Peyer's patch (tissue), 4 donors: ENCODE results near the gene DUSP7. TPM values are rescaled to one million over a fixed set of nuclear protein-coding genes. Genes with fewer than 3 reads are reported as not detected.

Experiments used
- DNase-seq, 3 donors: peaks; one replicate each; pipeline ENCODE4 v3.0.0-alpha.2; 2017 to 2019
- H3K27ac ChIP-seq, 4 donors: fragments of 200-600 bp; sonication (generic); one replicate each; pipeline ENCODE4 v1.5.1; 2016 to 2019
- H3K27me3 ChIP-seq, 2 donors: fragments of 200-600 bp; sonication (generic); one replicate each; pipeline ENCODE4 v1.5.1; 2019
- H3K36me3 ChIP-seq, 3 donors: fragments of 200-600 bp; sonication (generic); one replicate each; pipeline ENCODE4 v1.5.1; 2016 to 2019
- H3K4me1 ChIP-seq, 4 donors: fragments of 200-600 bp; sonication (generic); one replicate each; pipeline ENCODE4 v1.5.1; 2016 to 2019
- H3K4me3 ChIP-seq, 4 donors: fragments of 200-600 bp; sonication (generic); 1 replicate in 3 of 4; 2 replicates in 1 of 4; pipeline ENCODE4 v1.5.1; 2016 to 2019; ENCODE audit warnings: mild to moderate bottlenecking in 1 of 4
- H3K9me3 ChIP-seq, 4 donors: fragments of 200-600 bp; sonication (generic); one replicate each; pipeline ENCODE4 v1.5.1; 2016 to 2019; ENCODE audit warnings: mild to moderate bottlenecking in 1 of 4
- CTCF ChIP-seq, 6 experiments: fragments of 450-650 bp in 4 of 6; fragments of 200-600 bp in 2 of 6; sonication (generic) in 1 of 6; IDR thresholded peaks; one replicate each; pipeline ENCODE4 v1.5.1; 2017 to 2019; ENCODE audit warnings: antibody characterized with exemption in 6 of 6, mild to moderate bottlenecking in 3 of 6, moderate library complexity in 1 of 6
- POLR2A ChIP-seq, 2 donors: fragments of 450-650 bp; IDR thresholded peaks; one replicate each; pipeline ENCODE4 v1.5.1; 2017; ENCODE audit warnings: antibody characterized with exemption in 2 of 2, mild to moderate bottlenecking in 2 of 2, moderate library complexity in 2 of 2
- total RNA-seq, 4 donors: library from RNA; depleted of rRNA; stranded (reverse); fragments of >200 nt; gene quantifications; one replicate each; pipeline ENCODE4 v1.1.0, GENCODE V29; 2016

DUSP7 gene
- total RNA-seq, 4 donors from 2014 or later = 3.3 to 7.1 (median 6.0) TPM

DNA sequence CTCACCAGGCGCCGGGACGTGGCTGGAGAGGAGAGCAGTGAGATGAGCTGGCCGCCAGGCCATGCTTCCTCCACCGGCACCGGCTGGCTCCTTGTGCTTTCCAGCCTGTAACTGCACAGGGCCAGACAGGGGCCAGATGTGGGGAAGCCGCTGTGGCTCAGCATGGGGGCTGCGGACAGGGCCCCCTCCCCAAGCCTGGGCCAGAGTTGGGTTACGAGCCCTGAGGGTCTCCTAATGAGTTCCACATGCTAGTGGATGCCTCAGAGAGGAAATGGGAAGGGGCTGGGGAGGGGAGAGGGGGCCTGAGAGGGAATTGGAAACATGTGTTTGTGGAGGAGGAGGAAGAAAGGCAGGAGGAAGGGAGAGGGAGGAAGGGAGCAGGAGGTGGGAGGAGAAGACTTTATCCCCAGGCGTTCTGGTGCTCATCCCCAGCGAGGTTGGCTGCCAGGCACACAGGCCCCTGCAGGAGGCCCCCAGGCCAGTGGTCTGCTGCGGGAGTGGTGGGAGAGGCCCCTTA lies 11.7 kb upstream of the DUSP7 start:
- DNase-seq = no peak
- Histone ChIP-seq H3K27me3 (no peaks in the 10 kb centered on the region), H3K27ac (no peak overlapping the region), H3K9me3 (no peaks in the 10 kb centered on the region), H3K36me3 (no peaks in the 10 kb centered on the region), H3K4me1 (peaks cover 0 to 9% (median 0%) of the 10 kb centered on the region in 4 donors), H3K4me3 (no peak overlapping the region)
- no peak for TF ChIP-seq POLR2A (IDR thresholded peaks at IDR 0.05)
- no peak for TF ChIP-seq CTCF (IDR thresholded peaks at IDR 0.05)

DNA sequence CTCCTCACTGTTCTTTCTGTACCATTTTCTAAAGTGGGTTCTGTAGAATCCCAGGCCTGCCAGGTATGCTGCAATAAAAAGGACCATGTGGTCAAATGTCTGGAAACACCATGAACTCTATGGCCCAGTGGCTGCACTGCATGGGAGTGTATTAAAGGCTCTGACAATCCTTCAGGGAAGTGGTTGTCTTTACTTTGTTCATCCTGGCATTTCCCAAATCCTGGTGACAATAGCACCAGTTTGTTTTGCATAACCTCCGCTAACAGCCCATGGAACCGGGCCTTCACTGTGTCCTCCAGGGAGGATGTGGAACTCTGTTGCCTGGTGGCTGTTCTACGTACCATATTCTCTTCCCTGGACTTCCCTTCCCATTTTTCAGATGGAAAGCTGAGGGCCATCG lies 11.2 kb upstream of the DUSP7 start:
- Histone ChIP-seq H3K9me3 (no peaks in the 10 kb centered on the region), H3K27ac (no peak overlapping the region)
- TF ChIP-seq POLR2A (IDR thresholded peaks at IDR 0.05) (no peak), CTCF (IDR thresholded peaks at IDR 0.05) (no peak)

GRCh38 chr3:52067046-52067445 lies 10.7 kb upstream of the DUSP7 start:
- no peak for TF ChIP-seq POLR2A (IDR thresholded peaks at IDR 0.05)
- no peak for TF ChIP-seq CTCF (IDR thresholded peaks at IDR 0.05)
- peaks cover 0 to 9% (median 0%) of the 10 kb centered on the region in 4 donors for H3K4me1 ChIP-seq
- no peaks in the 10 kb centered on the region for H3K27me3 ChIP-seq
- no peak for DNase-seq
- H3K4me3 ChIP-seq = no peak overlapping the region
- H3K27ac ChIP-seq = no peak overlapping the region
- H3K9me3 ChIP-seq = no peaks in the 10 kb centered on the region
- H3K36me3 ChIP-seq = no peaks in the 10 kb centered on the region

More for the DNA sequence above, 11.2 kb upstream of the DUSP7 start:
- H3K36me3 ChIP-seq = no peaks in the 10 kb centered on the region
- peaks cover 0 to 9% (median 0%) of the 10 kb centered on the region in 4 donors for H3K4me1 ChIP-seq
- no peaks in the 10 kb centered on the region for H3K27me3 ChIP-seq
- no peak overlapping the region for H3K4me3 ChIP-seq
- no peak for DNase-seq

DNA sequence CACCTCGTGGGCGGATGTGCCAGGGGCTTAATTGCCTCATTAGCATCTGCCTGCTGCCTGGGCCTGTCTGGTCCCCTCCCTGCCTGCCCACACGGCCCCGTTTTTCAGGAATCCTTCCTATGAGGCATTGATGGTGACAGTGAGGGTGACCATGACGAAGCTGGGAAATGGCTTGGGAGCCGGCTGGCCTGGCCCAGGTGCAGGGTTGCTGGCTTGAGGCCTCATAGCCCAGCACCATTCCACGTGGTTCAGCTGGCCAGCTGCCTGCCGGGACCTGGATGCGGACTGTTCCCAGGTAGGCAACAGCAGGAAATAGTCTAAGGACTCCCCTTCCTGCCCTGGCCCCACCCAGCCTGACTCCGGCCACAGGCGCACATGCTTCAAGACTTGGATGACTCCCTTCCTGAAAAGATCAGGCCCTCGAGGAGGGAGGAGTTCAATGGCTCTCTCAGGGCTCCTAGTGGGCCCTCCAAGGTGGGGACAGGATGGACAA lies 8.9 kb upstream of the DUSP7 start:
- H3K27ac ChIP-seq = no peak overlapping the region
- no peaks in the 10 kb centered on the region for H3K36me3 ChIP-seq
- H3K4me3 ChIP-seq = no peak overlapping the region
- H3K4me1 ChIP-seq = peaks cover 0 to 9% (median 0%) of the 10 kb centered on the region in 4 donors
- H3K27me3 ChIP-seq = no peaks in the 10 kb centered on the region
- TF ChIP-seq CTCF (IDR thresholded peaks at IDR 0.05) = no peak
- no peak for TF ChIP-seq POLR2A (IDR thresholded peaks at IDR 0.05)
- DNase-seq = no peak
- H3K9me3 ChIP-seq = no peaks in the 10 kb centered on the region

DNA sequence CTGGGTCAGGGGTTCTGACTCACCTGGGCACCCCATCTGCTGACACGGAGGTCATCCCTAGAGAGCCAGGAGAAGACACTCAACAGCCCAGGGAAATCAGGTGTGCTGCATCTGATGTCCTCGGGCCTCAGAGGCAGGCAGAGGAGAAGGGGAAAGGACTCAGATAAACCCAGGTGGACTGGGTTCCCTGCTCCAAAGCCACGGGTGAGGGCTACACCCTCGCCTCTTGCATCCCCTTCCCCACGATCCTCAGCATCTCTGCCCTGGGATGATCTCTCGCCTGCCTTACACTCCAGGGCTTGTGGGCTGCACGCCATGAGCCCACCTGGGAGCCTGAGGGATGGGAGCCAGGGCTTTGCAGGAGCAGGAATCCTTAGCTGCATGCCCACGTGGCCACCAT lies 8.2 kb upstream of the DUSP7 start:
- no peak overlapping the region for H3K27ac ChIP-seq

More for the DNA sequence above, 8.2 kb upstream of the DUSP7 start:
- Histone ChIP-seq H3K27me3 (no peaks in the 10 kb centered on the region), H3K4me1 (peaks cover 0 to 9% (median 0%) of the 10 kb centered on the region in 4 donors), H3K9me3 (no peaks in the 10 kb centered on the region), H3K36me3 (no peaks in the 10 kb centered on the region), H3K4me3 (no peak overlapping the region)
- no peak for DNase-seq
- TF ChIP-seq POLR2A (IDR thresholded peaks at IDR 0.05) (no peak), CTCF (IDR thresholded peaks at IDR 0.05) (no peak)
